Mesendoderm (in vitro differentiated cells): Measurements from ENCODE around the gene HSD17B4.

Source experiments
- DNase-seq: peaks from one replicate; pipeline ENCODE4 v3.0.0; 2013
- H2AK5ac ChIP-seq: 2 replicates; pipeline ENCODE4 v1.6.1; 2013; ENCODE audit warnings: low read length, inconsistent platforms
- H2BK120ac ChIP-seq: 2 replicates; pipeline ENCODE4 v1.6.1; 2013; ENCODE audit warnings: low read depth, mild to moderate bottlenecking, low read length, moderate library complexity, mixed read lengths
- H2BK15ac ChIP-seq: replicated peaks from 2 replicates; pipeline ENCODE4 v1.6.1; 2013; ENCODE audit warnings: low read depth, mild to moderate bottlenecking, moderate library complexity
- H2BK5ac ChIP-seq: 2 replicates; pipeline ENCODE4 v1.6.1; 2013; ENCODE audit warnings: low read length, inconsistent platforms
- H3K18ac ChIP-seq: 2 replicates; pipeline ENCODE4 v1.6.1; 2013; ENCODE audit warnings: mild to moderate bottlenecking, low read length, mixed read lengths
- H3K23ac ChIP-seq: one replicate; pipeline ENCODE4 v1.6.1; 2013; ENCODE audit warnings: low read length
- H3K27ac ChIP-seq: 2 replicates; pipeline ENCODE4 v1.5.1; 2013; ENCODE audit warnings: low read depth, mild to moderate bottlenecking, inconsistent platforms, low read length, moderate library complexity
- H3K27me3 ChIP-seq: 2 replicates; pipeline ENCODE4 v1.6.1; 2013; ENCODE audit warnings: low read length, control low read depth, mild to moderate bottlenecking, inconsistent platforms; ENCODE audit not compliant: insufficient read depth, poor library complexity
- H3K36me3 ChIP-seq: 2 replicates; pipeline ENCODE4 v1.6.1; 2013; ENCODE audit warnings: low read length, inconsistent platforms; ENCODE audit not compliant: control insufficient read depth, insufficient read depth
- H3K4ac ChIP-seq: one replicate; pipeline ENCODE4 v1.6.1; 2013; ENCODE audit warnings: low read depth, mild to moderate bottlenecking, low read length, moderate library complexity
- H3K4me1 ChIP-seq: 2 replicates; pipeline ENCODE4 v1.6.1; 2013; ENCODE audit warnings: low read depth, low read length, inconsistent platforms; ENCODE audit not compliant: control insufficient read depth
- H3K4me2 ChIP-seq: 2 replicates; pipeline ENCODE4 v1.6.1; 2013; ENCODE audit warnings: low read length
- H3K4me3 ChIP-seq: 2 replicates; pipeline ENCODE4 v1.5.1; 2013; ENCODE audit warnings: mild to moderate bottlenecking, low read length
- H3K56ac ChIP-seq: one replicate; pipeline ENCODE4 v1.6.1; 2013; ENCODE audit warnings: low read length
- H3K79me1 ChIP-seq: 2 replicates; pipeline ENCODE4 v1.6.1; 2013; ENCODE audit warnings: low read length, inconsistent platforms
- H3K79me2 ChIP-seq: 2 replicates; pipeline ENCODE4 v1.6.1; 2013; ENCODE audit warnings: mild to moderate bottlenecking, low read length; ENCODE audit not compliant: control insufficient read depth, insufficient read depth
- H3K9ac ChIP-seq: 2 replicates; pipeline ENCODE4 v1.6.1; 2013; ENCODE audit warnings: low read length, inconsistent platforms
- H4K5ac ChIP-seq: one replicate; pipeline ENCODE4 v1.6.1; 2013; ENCODE audit warnings: low read length
- H4K8ac ChIP-seq: one replicate; pipeline ENCODE4 v1.6.1; 2013; ENCODE audit warnings: low read depth, mild to moderate bottlenecking, control low read depth, low read length, moderate library complexity
- WGBS: extraction: QIAGEN DNeasy Blood & Tissue Kit; methylation state at CpG from one replicate; pipeline ENCODE4 v1.1.7; 2013; ENCODE audit warnings: low lambda C conversion rate, missing lambda C conversion rate; ENCODE audit not compliant: insufficient coverage; ENCODE audit errors: extremely low coverage; 5-methylcytosine and 5-hydroxymethylcytosine counted together

The HSD17B4 gene

DNA sequence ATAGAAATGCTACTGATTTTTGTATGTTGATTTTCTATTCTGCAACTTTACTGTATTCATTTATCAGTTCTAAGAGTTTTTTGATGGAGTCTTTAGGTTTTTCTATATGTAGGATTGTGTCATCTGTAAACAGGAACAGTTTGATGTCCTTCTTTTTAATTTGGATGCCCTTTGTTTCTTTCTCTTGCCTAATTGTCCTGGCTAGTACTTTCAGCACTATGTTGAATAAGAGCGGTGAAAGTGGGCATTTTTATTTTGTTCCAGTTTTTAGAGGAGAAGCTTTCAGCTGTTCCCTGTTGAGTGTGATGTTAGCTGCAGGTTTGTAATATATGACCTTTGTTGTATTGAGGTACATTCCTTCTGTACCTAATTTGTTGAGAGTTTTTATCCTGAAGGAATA, 13.3 kb downstream of the HSD17B4 start:
- H3K4ac ChIP-seq: no peak overlapping the region
- no peak overlapping the region for H2BK120ac ChIP-seq

GRCh38 chr5:119468286-119468685, 16.0 kb downstream of the HSD17B4 start:
- WGBS: no CpG with 5 or more reads among the region's 1 CpG
- no peak overlapping the region for H2BK120ac ChIP-seq
- H4K5ac ChIP-seq: no peak overlapping the region
- H3K56ac ChIP-seq: no peak overlapping the region
- H3K27ac ChIP-seq: no peak overlapping the region
- H2BK5ac ChIP-seq: no peak overlapping the region
- H2BK15ac ChIP-seq: no peak overlapping the region
- no peak overlapping the region for H3K18ac ChIP-seq
- no peak overlapping the region for H4K8ac ChIP-seq
- no peaks in the 10 kb centered on the region for H3K36me3 ChIP-seq
- no peak for DNase-seq
- H3K9ac ChIP-seq: no peak overlapping the region
- no peak overlapping the region for H3K23ac ChIP-seq
- H3K4me1 ChIP-seq: peaks cover 3% of the 10 kb centered on the region
- peaks cover 25% of the 10 kb centered on the region for H3K79me2 ChIP-seq
- H3K4me3 ChIP-seq: no peak overlapping the region
- H2AK5ac ChIP-seq: no peak overlapping the region
- H3K27me3 ChIP-seq: no peaks in the 10 kb centered on the region
- H3K4me2 ChIP-seq: no peak overlapping the region
- H3K4ac ChIP-seq: no peak overlapping the region
- H3K79me1 ChIP-seq: peaks cover 6% of the 10 kb centered on the region

More for the DNA sequence above, 13.3 kb downstream of the HSD17B4 start:
- H3K36me3 ChIP-seq: no peaks in the 10 kb centered on the region
- H2BK15ac ChIP-seq: no peak overlapping the region
- no peak for DNase-seq
- H4K5ac ChIP-seq: no peak overlapping the region
- WGBS: no CpG with 5 or more reads among the region's 1 CpG
- H3K9ac ChIP-seq: no peak overlapping the region
- peaks cover 3% of the 10 kb centered on the region for H3K4me1 ChIP-seq
- H3K23ac ChIP-seq: no peak overlapping the region
- no peak overlapping the region for H4K8ac ChIP-seq
- no peak overlapping the region for H3K27ac ChIP-seq
- no peak overlapping the region for H2AK5ac ChIP-seq
- H2BK5ac ChIP-seq: no peak overlapping the region
- no peak overlapping the region for H3K18ac ChIP-seq
- peaks cover 8% of the 10 kb centered on the region for H3K79me1 ChIP-seq
- no peak overlapping the region for H3K56ac ChIP-seq
- H3K4me3 ChIP-seq: no peak overlapping the region
- H3K27me3 ChIP-seq: no peaks in the 10 kb centered on the region
- peaks cover 32% of the 10 kb centered on the region for H3K79me2 ChIP-seq
- H3K4me2 ChIP-seq: no peak overlapping the region

DNA sequence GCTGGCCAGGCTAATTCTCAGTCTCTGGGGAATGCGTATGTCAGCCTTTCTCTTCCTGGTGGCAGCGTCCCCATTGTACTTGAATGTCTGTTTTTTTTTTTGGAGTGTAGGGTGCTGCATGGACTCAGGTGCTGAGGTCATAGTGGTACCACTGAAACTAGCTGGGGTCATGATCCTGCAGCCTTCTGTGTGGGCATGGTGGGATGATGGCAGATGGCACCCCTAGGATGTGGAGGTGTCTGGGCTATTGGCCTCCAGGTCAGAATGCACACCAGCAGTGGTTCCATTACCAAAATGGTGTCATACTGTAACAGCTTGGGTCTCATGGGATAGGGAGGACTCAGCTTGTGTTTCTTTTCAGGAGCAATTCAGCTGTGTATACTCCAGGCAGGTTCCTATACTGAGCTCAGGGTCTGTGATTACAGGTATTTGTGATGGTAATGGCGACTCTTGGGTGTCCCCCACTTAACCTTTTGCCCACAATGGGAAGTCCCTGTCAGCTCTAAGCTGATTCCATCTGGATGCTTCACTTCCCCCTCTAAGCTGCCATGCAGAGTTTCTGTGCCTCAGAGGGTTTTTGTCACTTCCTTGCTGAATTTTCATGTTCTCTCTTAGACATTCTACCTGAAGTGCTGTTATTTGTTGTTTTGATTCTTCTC, 17.9 kb downstream of the HSD17B4 start:
- Histone ChIP-seq H2BK5ac (peak overlapping the region; percentile 52), H3K56ac (peak overlapping the region; percentile 54), H3K4ac (no peak overlapping the region), H3K4me3 (no peak overlapping the region), H3K27ac (peak overlapping the region; percentile 4), H4K8ac (no peak overlapping the region), H2AK5ac (peak overlapping the region; percentile 73), H3K23ac (no peak overlapping the region), H2BK120ac (no peak overlapping the region), H4K5ac (no peak overlapping the region), H3K9ac (no peak overlapping the region), H3K79me1 (peaks cover 6% of the 10 kb centered on the region), H3K4me1 (peaks cover 3% of the 10 kb centered on the region), H3K18ac (peak overlapping the region; percentile 3), H3K36me3 (no peaks in the 10 kb centered on the region), H3K79me2 (peaks cover 22% of the 10 kb centered on the region), H3K4me2 (no peak overlapping the region), H3K27me3 (no peaks in the 10 kb centered on the region), H2BK15ac (no peak overlapping the region)
- no CpG with 5 or more reads among the region's 3 CpGs for WGBS
- DNase-seq: peak; percentile 62

GRCh38 chr5:119470851-119471451, 18.7 kb downstream of the HSD17B4 start:
- H2BK15ac ChIP-seq: no peak overlapping the region
- no peak overlapping the region for H3K9ac ChIP-seq
- no peaks in the 10 kb centered on the region for H3K36me3 ChIP-seq
- H2BK5ac ChIP-seq: no peak overlapping the region
- peaks cover 6% of the 10 kb centered on the region for H3K79me1 ChIP-seq
- no peak overlapping the region for H3K56ac ChIP-seq
- H4K8ac ChIP-seq: no peak overlapping the region
- no peak overlapping the region for H3K4ac ChIP-seq
- no peak overlapping the region for H2AK5ac ChIP-seq
- H3K4me1 ChIP-seq: peaks cover 3% of the 10 kb centered on the region
- H3K4me2 ChIP-seq: no peak overlapping the region
- no peak overlapping the region for H3K23ac ChIP-seq
- no peak overlapping the region for H4K5ac ChIP-seq
- peak overlapping the region; percentile 3 for H3K18ac ChIP-seq
- H3K27me3 ChIP-seq: no peaks in the 10 kb centered on the region
- WGBS: no CpG with 5 or more reads among the region's 3 CpGs
- H2BK120ac ChIP-seq: no peak overlapping the region
- peak; percentile 69 for DNase-seq
- peak overlapping the region; percentile 4 for H3K27ac ChIP-seq
- H3K4me3 ChIP-seq: no peak overlapping the region
- peaks cover 19% of the 10 kb centered on the region for H3K79me2 ChIP-seq

- WGBS: no CpG with 5 or more reads among the region's 1 CpG
- no peak overlapping the region for H3K4ac ChIP-seq
- no peaks in the 10 kb centered on the region for H3K36me3 ChIP-seq
- DNase-seq: no peak
- no peak overlapping the region for H2BK5ac ChIP-seq
- peaks cover 12% of the 10 kb centered on the region for H3K79me2 ChIP-seq
- H3K4me2 ChIP-seq: no peak overlapping the region
- no peak overlapping the region for H3K27ac ChIP-seq
- H2AK5ac ChIP-seq: no peak overlapping the region
- H3K56ac ChIP-seq: no peak overlapping the region
- no peak overlapping the region for H4K5ac ChIP-seq
- H3K9ac ChIP-seq: no peak overlapping the region
- H2BK15ac ChIP-seq: no peak overlapping the region
- no peaks in the 10 kb centered on the region for H3K27me3 ChIP-seq
- no peak overlapping the region for H4K8ac ChIP-seq
- H2BK120ac ChIP-seq: no peak overlapping the region
- no peak overlapping the region for H3K23ac ChIP-seq
- peaks cover 4% of the 10 kb centered on the region for H3K4me1 ChIP-seq
- peaks cover 6% of the 10 kb centered on the region for H3K79me1 ChIP-seq
- H3K18ac ChIP-seq: peak overlapping the region; percentile 51
- no peak overlapping the region for H3K4me3 ChIP-seq
Measured at GRCh38 chr5:119473241-119473640, 20.9 kb downstream of the HSD17B4 start.
